NCI-H146 (cell line): ENCODE measurements around the gene ATG101.

ENCODE experiments used
- DNase-seq: peaks from one replicate; lab custom pipeline; 2025; lab: John Stamatoyannopoulos, UW

Gene ATG101

GRCh38 chr12:52042706-52043385 lies 26.9 kb upstream of the ATG101 start:
- DNase-seq = peak; percentile 89

- no peak for DNase-seq
These were observed 26.2 kb upstream of the ATG101 start for GRCh38 chr12:52043386-52044212.

DNA sequence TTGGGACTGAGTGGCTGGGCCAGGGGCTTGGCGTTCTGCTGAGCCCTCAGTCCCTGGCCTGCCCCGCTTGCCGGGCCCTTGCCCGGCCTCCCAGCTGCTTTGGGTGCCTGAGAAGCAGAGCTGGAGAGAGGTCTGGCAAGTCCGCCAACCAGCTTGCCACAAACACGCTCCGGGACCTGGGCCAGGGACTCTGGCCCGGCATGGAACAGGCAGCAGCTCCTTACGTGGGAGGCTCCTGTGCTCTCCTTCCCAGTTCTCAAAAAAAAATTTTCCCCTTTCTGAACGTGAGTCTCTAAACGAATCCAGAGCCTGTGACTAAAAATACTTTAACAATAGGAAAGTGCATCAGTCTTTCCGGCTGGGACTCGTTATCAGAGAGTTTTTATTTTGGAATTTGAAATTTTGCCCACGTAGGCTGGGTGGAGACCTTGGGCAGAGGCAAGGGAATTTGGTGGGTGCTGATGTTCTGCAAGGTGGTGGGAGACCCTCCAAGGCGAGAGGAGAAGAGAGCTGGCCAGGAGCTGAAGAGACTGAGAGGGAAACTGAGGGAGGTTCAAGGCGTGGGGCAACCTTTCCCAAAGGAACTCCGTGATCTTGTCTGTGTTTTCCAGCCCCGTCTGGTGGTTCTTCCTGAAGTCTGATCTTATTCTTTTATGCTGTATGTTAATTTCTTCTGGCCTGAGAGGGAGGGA lies 25.3 kb upstream of the ATG101 start:
- DNase-seq = no peak

- no peak for DNase-seq
These were observed 24.0 kb upstream of the ATG101 start for GRCh38 chr12:52045794-52046199.

- no peak for DNase-seq
These were observed 22.9 kb upstream of the ATG101 start for GRCh38 chr12:52046859-52047258.

DNA sequence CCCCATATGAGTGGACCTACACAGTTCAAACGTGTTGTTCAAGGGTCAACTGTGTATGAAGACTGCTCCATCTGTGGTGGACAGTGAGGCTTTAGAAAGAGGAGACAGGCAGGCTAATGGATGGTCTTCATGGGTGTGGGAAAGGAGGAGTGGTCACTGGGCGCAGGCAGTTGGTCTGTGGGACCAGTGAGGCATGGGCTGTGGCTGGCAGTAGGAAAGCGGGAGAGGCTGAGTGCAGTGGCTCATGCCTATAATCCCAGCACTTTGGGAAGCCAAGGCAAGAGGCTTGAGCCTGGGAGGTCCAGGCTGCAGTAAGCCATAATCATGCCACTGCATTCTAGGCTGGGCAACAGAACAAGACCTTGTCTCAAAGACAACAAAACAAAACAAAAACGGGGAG lies 20.5 kb upstream of the ATG101 start:
- DNase-seq = no peak

- DNase-seq = no peak
These were observed 20.1 kb upstream of the ATG101 start for GRCh38 chr12:52049688-52050087.

- peak; percentile 92 for DNase-seq
These were observed 19.5 kb upstream of the ATG101 start for GRCh38 chr12:52050116-52050757.

DNA sequence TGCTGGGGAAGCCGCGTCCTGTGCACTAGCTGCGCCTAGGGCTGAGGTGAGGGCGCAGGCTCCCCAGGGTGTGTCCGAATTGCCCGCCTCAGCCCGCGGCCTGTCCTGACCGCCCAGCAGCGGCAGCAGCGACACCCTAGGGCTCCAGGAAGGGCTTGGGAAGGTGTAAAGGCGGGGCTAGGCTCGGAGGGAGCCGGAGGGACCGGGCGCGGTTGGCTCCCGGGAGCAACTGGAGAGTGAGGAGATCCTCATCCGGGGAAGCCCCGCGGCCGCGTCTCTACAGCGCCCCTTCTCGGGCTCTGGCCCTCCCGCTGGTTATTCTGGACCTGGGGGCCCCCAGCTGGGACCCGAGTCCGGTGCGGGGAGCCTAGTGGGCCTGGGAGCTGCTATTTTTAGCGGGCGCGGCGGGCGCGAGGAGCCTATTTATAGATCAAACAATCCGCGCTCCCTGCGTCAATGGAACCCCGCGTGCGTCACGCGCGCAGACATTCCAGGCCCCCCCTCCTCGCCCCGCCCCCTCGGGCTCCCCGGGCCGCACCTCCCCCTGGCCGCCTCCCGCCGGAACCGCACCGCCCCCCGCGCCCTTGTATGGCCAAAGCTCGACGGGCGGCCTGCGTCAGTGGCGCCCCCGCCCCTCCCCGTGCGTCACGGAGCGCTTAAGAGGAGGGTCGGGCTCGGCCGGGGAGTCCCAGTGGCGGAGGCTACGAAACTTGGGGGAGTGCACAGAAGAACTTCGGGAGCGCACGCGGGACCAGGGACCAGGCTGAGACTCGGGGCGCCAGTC lies 18.8 kb upstream of the ATG101 start, which contains the start of gene NR4A1:
TSS of gene NR4A1 (plus strand) at position 685 of the 784 bp plus-strand sequence. CDS start 2,887 bp downstream, outside the sequence.
- peak; percentile 95 for DNase-seq

- peak; percentile 26 for DNase-seq
These were observed 17.2 kb upstream of the ATG101 start for GRCh38 chr12:52052468-52053186.

DNA sequence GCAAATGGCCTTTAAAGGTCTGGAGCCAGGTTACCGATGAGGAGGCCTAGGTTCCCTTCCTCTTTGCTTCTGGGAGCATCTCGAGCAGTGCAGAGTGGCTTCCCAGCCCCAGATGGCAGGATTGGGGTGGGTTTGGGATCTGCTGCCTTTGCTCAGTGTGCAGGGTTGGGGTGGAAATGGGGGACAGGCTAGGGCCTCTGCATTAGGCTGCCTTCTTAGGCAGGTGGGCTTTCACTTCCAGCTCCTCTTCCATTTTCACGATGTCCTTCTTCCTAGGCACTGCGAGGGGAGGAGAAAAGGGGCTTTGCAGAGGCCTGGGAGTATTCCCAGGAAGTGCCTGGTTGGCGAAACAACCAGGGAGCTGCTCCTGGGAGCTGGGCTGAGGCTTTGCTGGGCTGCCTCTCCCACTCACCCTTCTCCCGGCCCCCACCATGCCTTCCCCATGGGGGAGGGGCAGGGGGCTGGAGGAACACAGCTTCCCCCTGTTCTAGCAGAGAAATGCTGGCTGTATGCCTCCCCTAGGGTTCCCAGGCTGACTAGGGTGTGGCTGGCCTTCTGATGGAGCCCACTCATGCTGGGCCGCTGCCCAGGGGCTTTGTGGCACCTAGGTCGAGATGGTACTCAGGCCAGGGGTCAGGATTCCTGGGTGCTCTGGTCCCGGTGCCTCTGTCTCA lies 16.1 kb upstream of the ATG101 start:
- no peak for DNase-seq

- no peak for DNase-seq
These were observed 15.4 kb upstream of the ATG101 start for GRCh38 chr12:52054231-52054832.

DNA sequence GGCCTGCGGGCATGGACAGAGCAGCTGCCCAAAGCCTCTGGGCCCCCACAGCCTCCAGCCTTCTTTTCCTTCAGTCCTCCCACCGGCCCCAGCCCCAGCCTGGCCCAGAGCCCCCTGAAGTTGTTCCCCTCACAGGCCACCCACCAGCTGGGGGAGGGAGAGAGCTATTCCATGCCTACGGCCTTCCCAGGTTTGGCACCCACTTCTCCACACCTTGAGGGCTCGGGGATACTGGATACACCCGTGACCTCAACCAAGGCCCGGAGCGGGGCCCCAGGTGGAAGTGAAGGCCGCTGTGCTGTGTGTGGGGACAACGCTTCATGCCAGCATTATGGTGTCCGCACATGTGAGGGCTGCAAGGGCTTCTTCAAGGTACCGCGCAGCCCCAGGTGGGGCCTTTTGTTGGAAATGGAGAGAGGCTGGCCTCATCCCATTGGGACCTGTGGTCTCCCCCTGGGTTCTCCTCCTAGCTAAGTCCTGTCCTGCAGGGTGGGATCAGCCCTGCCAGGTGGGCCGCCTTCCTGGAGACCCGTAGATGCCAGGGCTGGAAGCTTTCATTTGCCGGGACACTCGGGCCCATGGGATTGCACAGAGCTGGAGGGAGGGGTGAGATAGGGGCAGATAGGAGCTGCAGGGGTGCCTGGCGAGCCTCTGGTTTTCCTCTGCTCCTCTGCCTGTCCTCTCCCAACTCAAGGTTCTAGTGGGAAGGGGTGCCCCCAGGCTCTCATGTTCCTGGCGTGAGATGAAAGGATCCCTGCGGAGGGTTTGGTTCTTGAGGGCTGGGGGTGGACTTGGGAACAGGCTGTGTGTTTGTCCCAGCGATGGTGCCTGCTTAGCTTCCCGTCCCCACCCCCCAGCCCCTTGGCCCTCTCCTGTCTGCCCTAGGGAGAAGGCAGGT lies 14.7 kb upstream of the ATG101 start:
- DNase-seq = no peak

DNA sequence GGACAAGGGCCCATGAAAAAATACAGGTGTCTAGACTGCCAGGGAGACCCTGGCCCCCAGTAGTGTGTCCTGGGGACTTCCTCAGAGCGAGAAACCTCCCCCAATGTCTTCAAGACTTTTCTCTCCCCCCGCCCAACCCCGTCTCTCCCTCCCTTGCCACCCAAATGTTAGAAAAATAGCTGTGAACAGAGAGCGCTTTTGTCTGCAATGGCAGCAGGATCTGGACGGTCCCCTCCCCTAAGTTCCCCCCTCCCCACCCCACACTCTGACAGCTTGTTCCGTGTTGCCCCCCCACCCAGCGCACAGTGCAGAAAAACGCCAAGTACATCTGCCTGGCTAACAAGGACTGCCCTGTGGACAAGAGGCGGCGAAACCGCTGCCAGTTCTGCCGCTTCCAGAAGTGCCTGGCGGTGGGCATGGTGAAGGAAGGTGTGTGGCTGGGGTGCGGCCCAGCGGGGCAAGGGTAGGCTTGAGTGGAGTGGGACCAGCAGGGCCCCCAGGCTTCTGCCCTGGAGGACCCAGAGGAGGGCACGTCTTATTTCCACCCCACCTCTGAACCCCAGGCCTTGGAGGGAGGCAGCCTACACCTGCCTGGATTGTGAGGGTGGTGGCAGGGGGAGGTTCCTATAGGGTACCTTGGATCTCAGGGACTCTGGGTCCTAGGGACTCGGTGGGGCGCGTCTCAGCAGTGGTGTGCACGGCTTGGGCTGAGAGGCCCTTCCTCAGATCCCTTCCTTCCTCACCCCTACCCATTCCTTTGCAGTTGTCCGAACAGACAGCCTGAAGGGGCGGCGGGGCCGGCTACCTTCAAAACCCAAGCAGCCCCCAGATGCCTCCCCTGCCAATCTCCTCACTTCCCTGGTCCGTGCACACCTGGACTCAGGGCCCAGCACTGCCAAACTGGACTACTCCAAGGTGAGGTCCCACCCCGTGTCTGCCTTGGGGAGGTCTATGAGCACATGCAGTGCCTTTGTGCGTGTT lies 13.8 kb upstream of the ATG101 start:
- DNase-seq = no peak

- no peak for DNase-seq
These were observed 12.8 kb upstream of the ATG101 start for GRCh38 chr12:52056801-52057637.
